HepG2 (cell line): ENCODE results near the gene CHST6. TPM values are rescaled to one million over a fixed set of nuclear protein-coding genes. Genes with fewer than 3 reads are reported as not detected.
A peak's percentile ranks its signal among the peaks of the same experiment; 100 is the strongest.

Source experiments
- FOXP1 ChIP-seq, 2 experiments: fragments of 450-650 bp in 1 of 2; IDR thresholded peaks; 2 replicates each; pipeline ENCODE4 v1.6.1; 2017 to 2018; ENCODE audit warnings: antibody characterized with exemption in 1 of 2
- HNRNPK ChIP-seq: fragments of 200-400 bp; formaldehyde crosslinking; IDR thresholded peaks from 2 replicates; pipeline ENCODE4 v1.6.1; 2018; ENCODE audit warnings: low read length, low read depth, moderate library complexity, mild to moderate bottlenecking; ENCODE audit not compliant: poor library complexity, severe bottlenecking
- HOXA9 ChIP-seq: sonication (generic); formaldehyde crosslinking; IDR thresholded peaks from 2 replicates; pipeline ENCODE4 v1.8.1; 2022; ENCODE audit warnings: missing genetic modification reagents, mild to moderate bottlenecking, moderate library complexity, borderline replicate concordance
- MAFF ChIP-seq: IDR thresholded peaks from 2 replicates; pipeline ENCODE4 v1.6.1; 2011; ENCODE audit warnings: low read depth, low read length, improper control_type of control experiment
- MIER2 ChIP-seq: IDR thresholded peaks from 2 replicates; pipeline ENCODE4 v1.6.1; 2016; ENCODE audit warnings: missing biosample characterization, missing genetic modification reagents
- MXD4 ChIP-seq: IDR thresholded peaks from 2 replicates; pipeline ENCODE4 v1.6.1; 2016; ENCODE audit warnings: mild to moderate bottlenecking, missing biosample characterization, missing genetic modification reagents
- MYNN ChIP-seq: sonication (generic); formaldehyde crosslinking; IDR thresholded peaks from 2 replicates; pipeline ENCODE4 v1.4.0; 2020; ENCODE audit warnings: mild to moderate bottlenecking, low read depth, missing genetic modification reagents
- NFATC3 ChIP-seq: sonication (generic); formaldehyde crosslinking; IDR thresholded peaks from 2 replicates; pipeline ENCODE4 v1.5.1; 2020; ENCODE audit warnings: mild to moderate bottlenecking, missing genetic modification reagents
- PATZ1 ChIP-seq: sonication (generic); formaldehyde crosslinking; IDR thresholded peaks from 2 replicates; pipeline ENCODE4 v1.4.0; 2020; ENCODE audit warnings: missing genetic modification reagents
- PHF8 ChIP-seq: sonication (generic); formaldehyde crosslinking; IDR thresholded peaks from 2 replicates; pipeline ENCODE4 v1.5.0; 2020; ENCODE audit warnings: missing genetic modification reagents
- THYN1 ChIP-seq: sonication (generic); formaldehyde crosslinking; IDR thresholded peaks from 2 replicates; pipeline ENCODE4 v1.8.1; 2023; ENCODE audit warnings: low read depth, mild to moderate bottlenecking, moderate library complexity, missing genetic modification reagents, borderline replicate concordance
- ZMAT3 ChIP-seq: sonication (generic); formaldehyde crosslinking; conservative IDR thresholded peaks from 2 replicates; pipeline ENCODE4 v1.7.0; 2021; ENCODE audit warnings: missing genetic modification reagents
- ZNF10 ChIP-seq: sonication (generic); formaldehyde crosslinking; IDR thresholded peaks from 2 replicates; pipeline ENCODE4 v1.4.0; 2020; ENCODE audit warnings: mild to moderate bottlenecking, low read depth, missing genetic modification reagents, borderline replicate concordance
- ZNF124 ChIP-seq: sonication (generic); formaldehyde crosslinking; IDR thresholded peaks from 2 replicates; pipeline ENCODE4 v1.4.0; 2020; ENCODE audit warnings: missing genetic modification reagents
- ZNF280D ChIP-seq: sonication (generic); formaldehyde crosslinking; IDR thresholded peaks from 2 replicates; pipeline ENCODE4 v1.5.1; 2020; ENCODE audit warnings: mild to moderate bottlenecking, missing genetic modification reagents
- ZNF317 ChIP-seq: sonication (generic); formaldehyde crosslinking; IDR thresholded peaks from 2 replicates; pipeline ENCODE4 v1.5.0; 2020; ENCODE audit warnings: mild to moderate bottlenecking, missing genetic modification reagents
- ZNF446 ChIP-seq: sonication (generic); formaldehyde crosslinking; IDR thresholded peaks from 2 replicates; pipeline ENCODE4 v1.5.0; 2020; ENCODE audit warnings: mild to moderate bottlenecking, missing genetic modification reagents
- ZNF530 ChIP-seq: sonication (generic); formaldehyde crosslinking; IDR thresholded peaks from 2 replicates; pipeline ENCODE4 v1.5.0; 2020; ENCODE audit warnings: low read depth, mild to moderate bottlenecking, missing genetic modification reagents
- ZNF614 ChIP-seq: IDR thresholded peaks from 2 replicates; pipeline ENCODE4 v1.6.1; 2018; ENCODE audit warnings: missing biosample characterization, missing genetic modification reagents, inconsistent platforms, borderline replicate concordance
- ZNF710 ChIP-seq: sonication (generic); formaldehyde crosslinking; IDR thresholded peaks from 2 replicates; pipeline ENCODE4 v1.5.0; 2020; ENCODE audit warnings: mild to moderate bottlenecking, missing genetic modification reagents, borderline replicate concordance
- ZNF792 ChIP-seq: IDR thresholded peaks from 2 replicates; pipeline ENCODE4 v1.6.1; 2016
- polyA plus RNA-seq, 8 experiments: library from polyadenylated mRNA; depleted of rRNA in 3 of 8; stranded (reverse) in 7 of 8; unstranded in 1 of 8; fragments of >200 nt; fragmentation: Illumina TruSeq in 4 of 8; extraction: Trizol in 4 of 8; gene quantifications; 2 replicates each; pipeline versions ENCODE4 v1.2.1 to v1.2.3, GENCODE V29; 2011 to 2016; ENCODE audit warnings: low read depth in 4 of 8, missing spikeins in 1 of 8, mixed read lengths in 1 of 8; ENCODE audit not compliant: insufficient read depth in 1 of 8
- total RNA-seq, 5 experiments: library from RNA; depleted of rRNA; stranded (reverse); fragments of >200 nt; fragmentation: Illumina TruSeq; extraction: Trizol; gene quantifications; 2 replicates each; pipeline ENCODE4 v1.2.3, GENCODE V29; 2016; ENCODE audit warnings: low read depth in 1 of 5

The CHST6 gene
- total and polyA plus RNA-seq, 2 of the 13 experiments (the other 11 are each of a cell fraction or from before 2014, with no cell fraction given), result 0.18 to 0.91 TPM

GRCh38 chr16:75464122-75464918 lies 30.9 kb downstream of the CHST6 start, which contains the start of gene TMEM170A (continued):
- no peak for TF ChIP-seq FOXP1 (IDR thresholded peaks at IDR 0.05)
- peak; percentile 46 for TF ChIP-seq FOXP1 (CRISPR knock-in tag; IDR thresholded peaks at IDR 0.05)
- peak; percentile 93 for TF ChIP-seq ZNF614 (CRISPR knock-in tag)
- TF ChIP-seq MAFF, result no peak
- peak; percentile 93 for TF ChIP-seq PATZ1 (CRISPR knock-in tag)
- no peak for TF ChIP-seq ZNF530 (CRISPR knock-in tag)
- TF ChIP-seq ZNF124, result peak; percentile 62; the same call in 1 of the 2 replicates
- TF ChIP-seq ZNF280D (CRISPR knock-in tag), result peak; percentile 44; the same call in 1 of the 2 replicates
- 0 out of 2 replicates have a peak, but pooled peaks have one; percentile 75 for TF ChIP-seq ZNF446 (CRISPR knock-in tag)
- peak; percentile 83; the same call in 1 of the 2 replicates for TF ChIP-seq ZNF792 (CRISPR knock-in tag)
- peak; percentile 86 for TF ChIP-seq ZNF317 (CRISPR knock-in tag)
- no peak for TF ChIP-seq NFATC3 (CRISPR knock-in tag)
- TF ChIP-seq ZNF10, result no peak
- peak; percentile 84 for TF ChIP-seq MIER2 (CRISPR knock-in tag)
- TF ChIP-seq ZNF710 (CRISPR knock-in tag), result peak; percentile 53
- peak; percentile 98 for TF ChIP-seq PHF8 (CRISPR knock-in tag)
- TF ChIP-seq ZMAT3 (CRISPR knock-in tag), result peak; percentile 94
- peak; percentile 83 for TF ChIP-seq HNRNPK
- no peak for TF ChIP-seq THYN1 (CRISPR knock-in tag)
- peak; percentile 72 for TF ChIP-seq MXD4 (CRISPR knock-in tag)
- TF ChIP-seq MYNN (CRISPR knock-in tag), result peak; percentile 51
- 0 out of 2 replicates have a peak, but pooled peaks have one; percentile 23 for TF ChIP-seq HOXA9
